HCT116 (cell line): ENCODE data around the gene SPINK5. TPM values are rescaled to one million over a fixed set of nuclear protein-coding genes. Genes with fewer than 3 reads are reported as not detected.

Experiments
- ATAC-seq: fragments of 200-7000 bp; cut with Tn5 transposase; 2 replicates; pipeline ENCODE4 v1.9.1; 2020; ENCODE audit warnings: mild to moderate bottlenecking, moderate library complexity
- BruUV-seq: library from RNA; stranded (reverse); fragments of 400-500 nt; replicated peaks from 2 replicates; lab custom pipeline; 2021; lab: Mats Ljungman, UMichigan
- CTCF ChIA-PET: fragments of 300-600 bp; sonication (Branson Sonifier 250); formaldehyde crosslinking; loops from one replicate; lab custom pipeline; 2021; ENCODE audit warnings: antibody characterized with exemption; lab: Charles Lee
- POLR2A ChIA-PET: fragments of 300-600, 350-600 bp; sonication (Branson Sonifier 250); formaldehyde crosslinking; loops from one replicate; lab custom pipeline; 2021; ENCODE audit warnings: antibody characterized with exemption; lab: Charles Lee
- RAD21 ChIA-PET, 2 experiments: fragments of 300-600 bp; sonication (Branson Sonifier 250); formaldehyde crosslinking; loops; one replicate each; lab custom pipeline; 2023; ENCODE audit warnings: low total read pairs in 2 of 2; ENCODE audit not compliant: uncharacterized antibody in 2 of 2, unreplicated experiment in 2 of 2, low non-redundant PET in 1 of 2; lab: Charles Lee
- DNase-seq: peaks from one replicate; pipeline ENCODE4 v3.0.0-alpha.2; 2010; ENCODE audit warnings: low read depth, low spot score
- H2AFZ ChIP-seq: fragments of 200-600 bp; shearing (Covaris generic), sonication (generic); 2 replicates; pipeline ENCODE4 v1.6.1; 2017; ENCODE audit warnings: low read depth, mixed run types, mixed read lengths, antibody characterized with exemption, low read length; ENCODE audit not compliant: poor library complexity, severe bottlenecking
- H3K27ac ChIP-seq: 2 replicates; pipeline ENCODE4 v1.5.1; 2012; ENCODE audit warnings: low read depth, low read length
- H3K27me3 ChIP-seq: fragments of 200-600 bp; sonication (generic); 2 replicates; pipeline ENCODE4 v1.6.1; 2016; ENCODE audit warnings: mixed run types, low read length, mixed read lengths; ENCODE audit not compliant: insufficient read depth
- H3K36me3 ChIP-seq, 2 experiments: fragments of 200-500 bp in 1 of 2; fragments of 200-600 bp in 1 of 2; sonication (Bioruptor generic) in 1 of 2; sonication (generic) in 1 of 2; 2 replicates each; pipeline versions ENCODE4 v1.5.1 to v1.6.1; 2014 to 2016; ENCODE audit warnings: low read length in 2 of 2, inconsistent platforms in 1 of 2, mixed read lengths in 1 of 2, mixed run types in 1 of 2; ENCODE audit not compliant: insufficient read depth in 2 of 2, control insufficient read depth in 1 of 2
- H3K4me1 ChIP-seq, 2 experiments: fragments of 200-600 bp in 1 of 2; sonication (generic) in 1 of 2; 2 replicates each; pipeline versions ENCODE4 v1.5.1 to v1.6.1; 2012 to 2017; ENCODE audit warnings: low read length in 2 of 2, inconsistent platforms in 1 of 2, mild to moderate bottlenecking in 1 of 2, mixed read lengths in 1 of 2, mixed run types in 1 of 2, moderate library complexity in 1 of 2; ENCODE audit not compliant: insufficient read depth in 2 of 2, control insufficient read depth in 1 of 2
- H3K4me2 ChIP-seq: fragments of 200-600 bp; sonication (generic); 2 replicates; pipeline ENCODE4 v1.6.1; 2017; ENCODE audit warnings: mixed run types, low read length, mixed read lengths
- H3K4me3 ChIP-seq, 2 experiments: fragments of 200-600 bp in 1 of 2; sonication (generic) in 1 of 2; replicated peaks in 1 of 2; 2 replicates each; pipeline ENCODE4 v1.5.1; 2011 to 2016; ENCODE audit warnings: low read length in 2 of 2, control low read depth in 1 of 2, low read depth in 1 of 2, mild to moderate bottlenecking in 1 of 2, mixed read lengths in 1 of 2, mixed run types in 1 of 2
- H3K79me2 ChIP-seq: fragments of 200-600 bp; sonication (generic); 2 replicates; pipeline ENCODE4 v1.6.1; 2017; ENCODE audit warnings: mild to moderate bottlenecking, mixed run types, low read length, moderate library complexity, mixed read lengths; ENCODE audit not compliant: insufficient read depth
- H3K9ac ChIP-seq: fragments of 200-600 bp; sonication (generic); 2 replicates; pipeline ENCODE4 v1.6.1; 2016; ENCODE audit warnings: low read length, mixed read lengths
- H3K9me2 ChIP-seq: fragments of 200-600 bp; sonication (generic), shearing (Covaris generic); 2 replicates; pipeline ENCODE4 v1.6.1; 2017; ENCODE audit warnings: mixed run types, mild to moderate bottlenecking, moderate library complexity; ENCODE audit not compliant: insufficient read depth
- H3K9me3 ChIP-seq, 2 experiments: fragments of 200-500 bp in 1 of 2; fragments of 200-600 bp in 1 of 2; sonication (Bioruptor generic) in 1 of 2; sonication (generic) in 1 of 2; 2 replicates each; pipeline ENCODE4 v1.6.1; 2014 to 2017; ENCODE audit warnings: low read length in 2 of 2, mixed read lengths in 2 of 2, inconsistent platforms in 1 of 2, low read depth in 1 of 2, mild to moderate bottlenecking in 1 of 2, mixed run types in 1 of 2, moderate library complexity in 1 of 2; ENCODE audit not compliant: control insufficient read depth in 1 of 2, insufficient read depth in 1 of 2
- H4K20me1 ChIP-seq: fragments of 200-600 bp; sonication (generic), shearing (Covaris generic); 2 replicates; pipeline ENCODE4 v1.6.1; 2017; ENCODE audit warnings: mixed run types, mild to moderate bottlenecking, moderate library complexity; ENCODE audit not compliant: insufficient read depth
- CTCF ChIP-seq, 3 experiments: fragments of 200-600 bp in 1 of 3; sonication (generic) in 1 of 3; IDR thresholded peaks in 2 of 3; conservative IDR thresholded peaks in 1 of 3; 2 replicates each; pipeline ENCODE4 v1.5.1; 2012 to 2017; ENCODE audit warnings: low read depth in 2 of 3, low read length in 2 of 3, antibody characterized with exemption in 1 of 3, borderline replicate concordance in 1 of 3, control low read depth in 1 of 3, mild to moderate bottlenecking in 1 of 3, mixed read lengths in 1 of 3, mixed run types in 1 of 3, moderate library complexity in 1 of 3; ENCODE audit not compliant: insufficient read depth in 1 of 3
- EGR1 ChIP-seq: IDR thresholded peaks from 2 replicates; pipeline ENCODE4 v1.6.1; 2012; ENCODE audit warnings: low read depth
- ELF1 ChIP-seq: IDR thresholded peaks from 2 replicates; pipeline ENCODE4 v1.6.1; 2012; ENCODE audit warnings: low read depth, borderline replicate concordance
- EZH2 ChIP-seq: fragments of 200-600 bp; sonication (generic); IDR thresholded peaks from 2 replicates; pipeline ENCODE4 v1.6.1; 2017; ENCODE audit warnings: antibody characterized with exemption, mixed run types
- EZH2phosphoT487 ChIP-seq: fragments of 200-600 bp; IDR thresholded peaks from 2 replicates; pipeline ENCODE4 v1.6.1; 2018; ENCODE audit warnings: antibody characterized with exemption, borderline replicate concordance
- FOSL1 ChIP-seq: IDR thresholded peaks from 2 replicates; pipeline ENCODE4 v1.6.1; 2012; ENCODE audit warnings: low read depth
- JUND ChIP-seq: IDR thresholded peaks from 2 replicates; pipeline ENCODE4 v1.6.1; 2012
- SIN3A ChIP-seq: IDR thresholded peaks from 2 replicates; pipeline ENCODE4 v1.6.1; 2012; ENCODE audit warnings: low read depth
- SRF ChIP-seq: IDR thresholded peaks from 2 replicates; pipeline ENCODE4 v1.6.1; 2012; ENCODE audit warnings: low read depth
- TCF7L2 ChIP-seq: IDR thresholded peaks from 2 replicates; pipeline ENCODE4 v1.7.0; 2011; ENCODE audit warnings: borderline replicate concordance, inconsistent platforms; ENCODE audit not compliant: insufficient read depth, insufficient read length; ENCODE audit errors: extremely low read depth
- ZNF274 ChIP-seq: fragments of 200-500 bp; sonication (Bioruptor generic); IDR thresholded peaks from 2 replicates; pipeline ENCODE4 v1.6.1; 2014; ENCODE audit warnings: mild to moderate bottlenecking, low read depth, low read length, inconsistent platforms
- intact Hi-C: fragments of 100-400 bp; cut with micrococcal nuclease; formaldehyde crosslinking; loops from 2 replicates; pipeline ENCODE4 v1.10.0; 2022
- total RNA-seq: library from RNA; stranded (reverse); gene quantifications from one replicate; pipeline ENCODE4 v1.2.1, GENCODE V29; 2021; ENCODE audit not compliant: unreplicated experiment
- TF ChIP-seq, protein P1 (sequence below): IDR thresholded peaks from 2 replicates; pipeline ENCODE4 v1.6.1; 2011; ENCODE audit warnings: mild to moderate bottlenecking, low read length, moderate library complexity; ENCODE audit not compliant: insufficient replicate concordance; ENCODE audit errors: extremely low read depth
- TF ChIP-seq, protein P2 (sequence below): IDR thresholded peaks from 2 replicates; pipeline ENCODE4 v1.6.1; 2012

SPINK5 gene
- total RNA-seq, 1 experiment from 2014 or later, result not detected

DNA sequence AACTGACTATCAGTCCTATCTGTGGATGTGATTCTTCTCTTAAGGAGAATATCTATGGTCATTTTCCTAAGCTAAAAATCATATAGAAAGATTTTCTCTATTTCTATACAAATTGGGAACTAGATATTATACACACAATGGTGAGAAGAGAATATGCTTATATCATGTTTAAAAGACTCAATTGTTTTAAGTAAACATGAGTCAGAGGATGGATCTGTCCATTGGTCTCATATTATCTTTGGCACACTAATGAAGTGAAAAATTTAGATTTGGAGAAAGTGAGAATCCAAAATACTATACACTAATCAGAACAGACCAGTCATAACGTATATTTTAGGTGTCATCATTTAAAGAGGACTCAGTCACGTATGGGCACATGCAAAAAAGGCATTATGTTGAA lies 88.1 kb downstream of the SPINK5 start:
- intact Hi-C loops, result no loop called here
- ChIA-PET POLR2A (no interaction called here), CTCF (no interaction called here)

DNA sequence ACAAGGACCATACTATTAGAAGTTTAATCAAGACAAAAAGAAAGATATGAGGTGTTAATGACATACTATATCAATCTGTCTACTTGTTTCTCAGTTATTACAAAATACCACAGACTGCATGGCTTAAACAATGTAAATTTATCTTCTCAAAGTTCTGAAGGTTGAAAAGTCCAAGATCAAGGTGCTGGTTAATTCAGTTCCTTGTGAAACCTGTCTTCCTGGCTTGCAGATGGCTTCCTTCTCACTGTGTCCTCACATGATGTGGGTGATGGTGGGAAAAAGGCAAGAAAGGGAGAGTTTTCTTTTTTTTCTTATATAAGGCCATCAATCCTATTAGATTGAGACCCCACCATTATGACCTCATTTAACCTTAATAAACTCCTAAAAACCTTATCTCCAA lies 89.0 kb downstream of the SPINK5 start:
- no peaks in the 10 kb centered on the region for H3K9me3 ChIP-seq
- no peak for ATAC-seq
- no peaks in the 10 kb centered on the region for H3K79me2 ChIP-seq
- no peak for TF ChIP-seq ELF1
- no peak for TF ChIP-seq FOSL1
- no peak for TF ChIP-seq JUND
- TF ChIP-seq SIN3A, result no peak
- TF ChIP-seq, protein P1, sequence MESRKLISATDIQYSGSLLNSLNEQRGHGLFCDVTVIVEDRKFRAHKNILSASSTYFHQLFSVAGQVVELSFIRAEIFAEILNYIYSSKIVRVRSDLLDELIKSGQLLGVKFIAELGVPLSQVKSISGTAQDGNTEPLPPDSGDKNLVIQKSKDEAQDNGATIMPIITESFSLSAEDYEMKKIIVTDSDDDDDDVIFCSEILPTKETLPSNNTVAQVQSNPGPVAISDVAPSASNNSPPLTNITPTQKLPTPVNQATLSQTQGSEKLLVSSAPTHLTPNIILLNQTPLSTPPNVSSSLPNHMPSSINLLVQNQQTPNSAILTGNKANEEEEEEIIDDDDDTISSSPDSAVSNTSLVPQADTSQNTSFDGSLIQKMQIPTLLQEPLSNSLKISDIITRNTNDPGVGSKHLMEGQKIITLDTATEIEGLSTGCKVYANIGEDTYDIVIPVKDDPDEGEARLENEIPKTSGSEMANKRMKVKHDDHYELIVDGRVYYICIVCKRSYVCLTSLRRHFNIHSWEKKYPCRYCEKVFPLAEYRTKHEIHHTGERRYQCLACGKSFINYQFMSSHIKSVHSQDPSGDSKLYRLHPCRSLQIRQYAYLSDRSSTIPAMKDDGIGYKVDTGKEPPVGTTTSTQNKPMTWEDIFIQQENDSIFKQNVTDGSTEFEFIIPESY, result no peak
- no peak for TF ChIP-seq SRF
- TF ChIP-seq TCF7L2, result no peak
- no peak for TF ChIP-seq CTCF (IDR thresholded peaks at IDR 0.05 in 2 of 3, conservative IDR thresholded peaks at IDR 0.05 in 1 of 3; ENCODE audit: borderline replicate concordance in 1 of 3, insufficient read depth in 1 of 3, low read depth in 2 of 3, low read length in 2 of 3)
- no peak for TF ChIP-seq EZH2
- TF ChIP-seq, protein P2, sequence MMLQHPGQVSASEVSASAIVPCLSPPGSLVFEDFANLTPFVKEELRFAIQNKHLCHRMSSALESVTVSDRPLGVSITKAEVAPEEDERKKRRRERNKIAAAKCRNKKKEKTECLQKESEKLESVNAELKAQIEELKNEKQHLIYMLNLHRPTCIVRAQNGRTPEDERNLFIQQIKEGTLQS, result no peak
- H3K4me1 ChIP-seq, result no peaks in the 10 kb centered on the region
- H3K27ac ChIP-seq, result no peak overlapping the region
- no peaks in the 10 kb centered on the region for H4K20me1 ChIP-seq
- ChIA-PET RAD21 (no interaction called here), CTCF (no interaction called here), POLR2A (no interaction called here)
- no peak overlapping the region for H3K4me3 ChIP-seq
- DNase-seq, result no peak
- H3K9me2 ChIP-seq, result no peaks in the 10 kb centered on the region
- no TSS peak for BruUV-seq
- H2AFZ ChIP-seq, result no peak overlapping the region
- 0 out of 2 replicates have a peak, but pooled peaks cover 2% of the 10 kb centered on the region for H3K27me3 ChIP-seq
- intact Hi-C loops, result no loop called here
- H3K36me3 ChIP-seq, result no peaks in the 10 kb centered on the region
- H3K4me2 ChIP-seq, result no peak overlapping the region
- no peak overlapping the region for H3K9ac ChIP-seq

More for the DNA sequence above, 88.1 kb downstream of the SPINK5 start:
- H4K20me1 ChIP-seq, result no peaks in the 10 kb centered on the region
- no peak for ATAC-seq
- no peak for TF ChIP-seq SIN3A
- no peak for TF ChIP-seq ZNF274
- no peak for TF ChIP-seq EGR1
- TF ChIP-seq EZH2phosphoT487, result no peak
- no peak for TF ChIP-seq ELF1
- TF ChIP-seq JUND, result no peak
- TF ChIP-seq, protein P1, result no peak
- no peak overlapping the region for H3K27ac ChIP-seq
- no peak for DNase-seq
- no peak overlapping the region for H3K9ac ChIP-seq
- H3K4me1 ChIP-seq, result no peaks in the 10 kb centered on the region
- H3K36me3 ChIP-seq, result no peaks in the 10 kb centered on the region
- no peaks in the 10 kb centered on the region for H3K9me2 ChIP-seq
- no TSS peak for BruUV-seq
- H3K27me3 ChIP-seq, result 0 out of 2 replicates have a peak, but pooled peaks cover 2% of the 10 kb centered on the region
- H3K9me3 ChIP-seq, result no peaks in the 10 kb centered on the region
- no peak overlapping the region for H3K4me3 ChIP-seq
- RAD21 ChIA-PET, result no interaction called here
- H3K4me2 ChIP-seq, result no peak overlapping the region
- no peak overlapping the region for H2AFZ ChIP-seq
- H3K79me2 ChIP-seq, result no peaks in the 10 kb centered on the region
